ENCODE results near the gene FBXL7. TPM values are rescaled to one million over a fixed set of nuclear protein-coding genes. Genes with fewer than 3 reads are reported as not detected.

Gene FBXL7
- total RNA-seq, 2 experiments from 2014 or later: not detected

DNA sequence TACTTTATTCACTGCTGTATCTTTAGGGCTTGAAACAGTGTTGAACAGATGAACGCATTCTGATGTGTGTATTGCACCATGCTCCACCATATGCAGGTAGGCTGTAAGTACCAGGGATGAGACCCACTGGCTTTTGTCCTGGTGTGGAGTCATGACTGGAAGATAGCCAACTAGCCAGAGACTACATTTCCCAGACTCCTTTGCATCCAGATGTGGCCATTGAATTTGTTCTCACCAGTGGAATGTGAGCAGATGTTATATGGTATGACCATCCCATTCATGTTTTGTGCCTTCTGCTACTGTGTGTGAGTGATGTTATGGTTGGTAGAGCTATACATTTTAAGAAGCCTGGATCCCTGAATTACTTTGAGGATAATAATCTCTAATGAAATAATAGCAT lies 7.4 kb upstream of the FBXL7 start:
- Mint-ChIP-seq H3K4me1 (ENCODE audit: low read depth) (no peaks in the 10 kb centered on the region), H3K36me3 (ENCODE audit: low read depth) (no peaks in the 10 kb centered on the region), H3K27me3 (no peaks in the 10 kb centered on the region), H3K27ac (no peak overlapping the region), H3K9me3 (no peaks in the 10 kb centered on the region), H3K4me3 (no peak overlapping the region)
- no peak for ATAC-seq
- POLR2A ChIA-PET: no interaction called here
- TF ChIP-seq, protein P1, sequence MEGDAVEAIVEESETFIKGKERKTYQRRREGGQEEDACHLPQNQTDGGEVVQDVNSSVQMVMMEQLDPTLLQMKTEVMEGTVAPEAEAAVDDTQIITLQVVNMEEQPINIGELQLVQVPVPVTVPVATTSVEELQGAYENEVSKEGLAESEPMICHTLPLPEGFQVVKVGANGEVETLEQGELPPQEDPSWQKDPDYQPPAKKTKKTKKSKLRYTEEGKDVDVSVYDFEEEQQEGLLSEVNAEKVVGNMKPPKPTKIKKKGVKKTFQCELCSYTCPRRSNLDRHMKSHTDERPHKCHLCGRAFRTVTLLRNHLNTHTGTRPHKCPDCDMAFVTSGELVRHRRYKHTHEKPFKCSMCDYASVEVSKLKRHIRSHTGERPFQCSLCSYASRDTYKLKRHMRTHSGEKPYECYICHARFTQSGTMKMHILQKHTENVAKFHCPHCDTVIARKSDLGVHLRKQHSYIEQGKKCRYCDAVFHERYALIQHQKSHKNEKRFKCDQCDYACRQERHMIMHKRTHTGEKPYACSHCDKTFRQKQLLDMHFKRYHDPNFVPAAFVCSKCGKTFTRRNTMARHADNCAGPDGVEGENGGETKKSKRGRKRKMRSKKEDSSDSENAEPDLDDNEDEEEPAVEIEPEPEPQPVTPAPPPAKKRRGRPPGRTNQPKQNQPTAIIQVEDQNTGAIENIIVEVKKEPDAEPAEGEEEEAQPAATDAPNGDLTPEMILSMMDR (IDR thresholded peaks at IDR 0.05): no peak
- no peak for DNase-seq
- CTCF ChIA-PET: no interaction called here
- intact Hi-C loops (cut with micrococcal nuclease): no loop called here

DNA sequence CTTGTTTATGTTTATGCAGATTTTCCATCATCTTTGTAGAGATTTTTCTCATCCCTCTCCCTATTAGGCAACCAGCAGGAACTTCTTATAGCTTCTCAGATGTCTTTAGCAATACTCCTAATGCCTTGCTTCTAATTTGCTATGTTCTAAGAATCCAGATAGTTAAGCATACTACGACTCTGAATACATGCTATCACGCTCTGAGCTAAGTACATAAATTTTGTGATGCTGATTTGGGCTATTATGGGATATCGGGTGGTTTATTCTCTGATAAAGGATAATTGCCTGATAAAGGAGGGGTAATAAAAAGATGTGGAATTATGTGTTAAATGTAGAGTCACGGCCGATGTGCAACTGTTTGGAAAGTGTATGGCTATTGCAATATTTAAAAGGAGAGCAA lies 6.5 kb upstream of the FBXL7 start:
- TF ChIP-seq, protein P1 (IDR thresholded peaks at IDR 0.05): no peak
- no peak for DNase-seq
- no peak overlapping the region for H3K4me3 Mint-ChIP-seq
- intact Hi-C loops (cut with micrococcal nuclease): no loop called here
- CTCF ChIA-PET: no interaction called here
- no peaks in the 10 kb centered on the region for H3K4me1 Mint-ChIP-seq (ENCODE audit: low read depth)
- peaks cover 8% of the 10 kb centered on the region for H3K27me3 Mint-ChIP-seq
- no peaks in the 10 kb centered on the region for H3K36me3 Mint-ChIP-seq (ENCODE audit: low read depth)
- no peaks in the 10 kb centered on the region for H3K9me3 Mint-ChIP-seq
- no peak for ATAC-seq
- H3K27ac Mint-ChIP-seq: no peak overlapping the region
- POLR2A ChIA-PET: no interaction called here

DNA sequence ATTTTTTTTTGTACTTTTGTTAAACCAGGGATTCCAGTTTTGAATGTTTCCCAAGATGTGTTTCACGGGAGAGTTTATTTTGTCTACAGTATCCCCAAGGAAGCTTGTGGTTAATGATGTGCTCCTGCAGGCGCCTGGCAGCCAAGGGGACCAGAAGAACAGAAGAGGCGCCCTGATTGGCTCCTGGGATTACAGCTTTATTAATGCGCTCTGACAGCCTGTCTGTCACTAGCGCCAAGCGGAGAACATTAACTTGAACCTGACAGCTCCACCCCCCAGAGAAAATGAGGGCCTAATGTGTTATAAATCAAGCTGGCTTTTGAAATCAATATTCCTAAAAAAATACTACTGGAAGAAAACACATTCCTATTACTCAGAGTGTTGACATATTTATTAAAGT lies 5.0 kb upstream of the FBXL7 start:
- CTCF ChIA-PET: no interaction called here
- Mint-ChIP-seq H3K36me3 (ENCODE audit: low read depth) (no peaks in the 10 kb centered on the region), H3K27me3 (peaks cover 17% of the 10 kb centered on the region), H3K27ac (no peak overlapping the region), H3K9me3 (no peaks in the 10 kb centered on the region), H3K4me1 (ENCODE audit: low read depth) (peaks cover 2% of the 10 kb centered on the region), H3K4me3 (no peak overlapping the region)
- intact Hi-C loops (cut with micrococcal nuclease): no loop called here
- TF ChIP-seq, protein P1 (IDR thresholded peaks at IDR 0.05): no peak
- no peak for DNase-seq
- no peak for ATAC-seq
- POLR2A ChIA-PET: no interaction called here

DNA sequence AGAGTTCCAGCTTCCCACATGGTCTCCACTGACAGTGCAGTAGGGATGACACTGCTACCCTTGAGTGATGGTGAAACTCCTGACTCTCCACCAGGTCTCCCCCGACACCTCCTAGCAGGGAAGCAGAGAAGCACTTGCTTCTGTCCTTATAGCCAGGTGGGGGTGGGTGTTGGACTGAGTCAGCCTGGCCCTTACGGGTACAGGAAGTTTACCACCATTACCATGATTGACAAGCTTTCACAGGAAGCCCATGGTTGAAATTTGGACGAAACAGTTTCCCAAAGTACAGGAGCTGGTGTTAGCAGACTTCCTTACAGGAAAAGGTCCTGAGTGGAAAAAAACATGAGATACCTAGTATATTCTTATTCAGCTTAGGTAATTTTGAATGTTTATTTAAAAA lies 3.1 kb upstream of the FBXL7 start:
- DNase-seq (no peak), ATAC-seq (no peak)
- TF ChIP-seq, protein P1 (IDR thresholded peaks at IDR 0.05): no peak
- Mint-ChIP-seq H3K27me3 (peaks cover 31% of the 10 kb centered on the region), H3K36me3 (ENCODE audit: low read depth) (no peaks in the 10 kb centered on the region), H3K4me3 (no peak overlapping the region), H3K27ac (no peak overlapping the region), H3K9me3 (no peaks in the 10 kb centered on the region), H3K4me1 (ENCODE audit: low read depth) (peaks cover 2% of the 10 kb centered on the region)
- ChIA-PET POLR2A (no interaction called here), CTCF (interaction anchor here (1.0 kb wide), 1 partner anchor 10 kb away, joined by 3 read pairs; no protein-coding TSS in a partner anchor)
- intact Hi-C loops (cut with micrococcal nuclease): no loop called here

DNA sequence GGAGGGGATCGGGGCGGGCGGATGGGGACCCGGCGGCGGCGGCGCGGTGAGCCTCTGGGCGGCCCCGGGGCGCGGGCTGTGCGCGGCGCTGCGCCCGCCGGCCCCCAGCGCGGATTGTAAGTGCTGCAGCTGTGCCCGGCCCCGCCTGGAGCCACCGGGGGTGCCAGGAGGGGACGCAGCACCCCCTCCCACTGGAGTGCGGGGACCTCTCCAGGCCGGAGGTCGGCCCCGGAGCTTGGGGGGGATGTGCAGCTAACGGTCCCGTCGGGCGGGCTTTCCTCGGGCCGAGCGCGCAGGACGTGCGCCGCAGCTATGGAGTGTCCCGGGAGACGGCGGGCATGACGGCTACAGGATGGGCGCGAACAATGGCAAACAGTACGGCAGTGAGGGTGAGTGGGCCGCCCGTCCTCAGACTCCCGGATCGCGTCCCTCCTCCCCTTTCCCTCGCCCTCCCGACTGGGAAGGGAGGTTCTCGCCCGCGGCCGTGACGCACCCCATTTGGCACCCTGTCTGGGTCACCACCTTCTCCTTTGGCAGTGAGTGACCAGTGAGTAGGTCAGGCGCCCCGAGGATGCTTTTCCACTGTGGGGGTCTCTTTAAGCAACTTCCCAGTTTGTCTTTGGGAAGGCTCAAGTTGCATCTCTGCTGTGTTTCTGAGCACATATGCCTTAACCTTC lies 483 bp downstream of the FBXL7 start:
- intact Hi-C loops (cut with micrococcal nuclease): no loop called here
- H3K27me3 Mint-ChIP-seq: peaks cover 38% of the 10 kb centered on the region
- POLR2A ChIA-PET: no interaction called here
- H3K27ac Mint-ChIP-seq: no peak overlapping the region
- DNase-seq (no peak), ATAC-seq (no peak)
- TF ChIP-seq, protein P1 (IDR thresholded peaks at IDR 0.05): no peak
- no peak overlapping the region for H3K4me3 Mint-ChIP-seq
- H3K36me3 Mint-ChIP-seq (ENCODE audit: low read depth): no peaks in the 10 kb centered on the region
- no peaks in the 10 kb centered on the region for H3K9me3 Mint-ChIP-seq
- CTCF ChIA-PET: no interaction called here
- H3K4me1 Mint-ChIP-seq (ENCODE audit: low read depth): peaks cover 2% of the 10 kb centered on the region
